Ovary (tissue), 9 donors: ENCODE results near the gene MOGAT2. TPM values are rescaled to one million over a fixed set of nuclear protein-coding genes. Genes with fewer than 3 reads are reported as not detected.
A peak's percentile ranks its signal among the peaks of the same experiment; 100 is the strongest.

Experiments used
- DNase-seq, 5 donors: peaks; one replicate each; pipeline ENCODE4 v3.0.0-alpha.2; 2019 to 2020
- H3K27ac ChIP-seq, 2 donors: fragments of 200-600 bp; one replicate each; pipeline versions ENCODE4 v1.5.1 to v1.8.0; 2019 to 2022
- H3K27me3 ChIP-seq: fragments of 200-600 bp; one replicate; pipeline ENCODE4 v1.8.0; 2022
- H3K36me3 ChIP-seq: fragments of 200-600 bp; sonication (generic); one replicate; pipeline ENCODE4 v1.5.1; 2019
- H3K4me1 ChIP-seq: one replicate; pipeline ENCODE4 v1.8.1; 2013; ENCODE audit warnings: mild to moderate bottlenecking, moderate library complexity; ENCODE audit not compliant: insufficient read depth
- H3K4me3 ChIP-seq: fragments of 200-600 bp; sonication (generic); one replicate; pipeline ENCODE4 v1.5.1; 2017
- H3K9me3 ChIP-seq, 2 donors: fragments of 200-600 bp in 1 of 2; sonication (generic) in 1 of 2; one replicate each; pipeline versions ENCODE4 v1.5.1 to v1.8.1; 2013 to 2019; ENCODE audit warnings: mild to moderate bottlenecking in 1 of 2, moderate library complexity in 1 of 2
- CTCF ChIP-seq, 3 donors: fragments of 450-650 bp in 2 of 3; fragments of 200-600 bp in 1 of 3; IDR thresholded peaks; one replicate each; pipeline versions ENCODE4 v1.5.1 to v1.8.0; 2016 to 2022; ENCODE audit warnings: antibody characterized with exemption in 3 of 3, mild to moderate bottlenecking in 1 of 3
- EP300 ChIP-seq: sonication (generic); formaldehyde crosslinking; IDR thresholded peaks from one replicate; pipeline ENCODE4 v1.6.1; 2017; ENCODE audit warnings: antibody characterized with exemption
- POLR2A ChIP-seq: fragments of 450-650 bp; IDR thresholded peaks from one replicate; pipeline ENCODE4 v1.6.1; 2017; ENCODE audit warnings: antibody characterized with exemption, mild to moderate bottlenecking, moderate library complexity
- WGBS, 3 donors: extraction: QIAGEN DNeasy Blood & Tissue Kit in 1 of 3; methylation state at CpG; one replicate each; pipeline versions ENCODE4 v1.1.5 to v1.1.7; 2013 to 2017; 5-methylcytosine and 5-hydroxymethylcytosine counted together
- intact Hi-C, 4 donors: fragments of 100-400 bp; cut with DNase I; formaldehyde crosslinking; loops; one replicate each; pipeline versions ENCODE4 v1.11.0 to v1.15.1; 2022 to 2023
- polyA plus RNA-seq, 2 donors: library from polyadenylated mRNA; stranded (reverse); fragments of 200-250 nt in 1 of 2; fragments of 350-450 nt in 1 of 2; fragmentation: Illumina TruSeq in 1 of 2; extraction: RNeasy Lipid Tissue Mini Kit (QIAGEN cat#74804) in 1 of 2; gene quantifications; one replicate each; pipeline ENCODE4 v1.2.3, GENCODE V29; 2013 to 2014
- small RNA-seq: library from RNA; depleted of rRNA; stranded (forward); fragments of <200 nt; gene quantifications from one replicate; pipeline ENCODE3, GENCODE V24; 2016
- total RNA-seq, 7 donors: library from RNA; depleted of rRNA in 2 of 7; stranded (reverse); fragments of >200 nt in 2 of 7; fragmentation: NEBNext Ultra II Directional in 3 of 7; extraction: Animal tissue kit (Norgen Biotek cat#: 25700) in 3 of 7; gene quantifications; one replicate each; pipeline versions ENCODE4 v1.1.0 to v1.2.4, GENCODE V29; 2016 to 2023
- donor health status: DM: no; HTN: no; CAD: no; lungs with moderate emphysema.
- donor health status: DM: no; HTN: no; CAD: no.
- donor health status: Bipolar disorder and iron deficiency.
- donor health status: DM: yes; HTN: yes; CAD: no.
- donor health status: DM: no; HTN: no; CAD: no.
- donor health status: DM: yes; HTN: yes; CAD: no.

The MOGAT2 gene
- total and polyA plus RNA-seq, 9 donors = 0.72 to 1.1 TPM; not detected in 7

GRCh38 chr11:75779960-75780359 lies 62.3 kb downstream of the MOGAT2 start:
- no peaks in the 10 kb centered on the region for H3K36me3 ChIP-seq
- H3K4me1 ChIP-seq = peaks cover 2% of the 10 kb centered on the region
- DNase-seq = peak in 1 of 5 donors; percentile 1
- H3K9me3 ChIP-seq = no peaks in the 10 kb centered on the region
- no peak overlapping the region for H3K4me3 ChIP-seq
- WGBS, 3 donors = 70 to 79% (median 73%) methylated on average over 2 of the region's 2 CpGs
- H3K27ac ChIP-seq = no peak overlapping the region
- TF ChIP-seq CTCF (IDR thresholded peaks at IDR 0.05) (no peak), POLR2A (no peak), EP300 (no peak)
- H3K27me3 ChIP-seq = no peaks in the 10 kb centered on the region
- intact Hi-C loops = no loop called here

GRCh38 chr11:75780888-75781287 lies 63.2 kb downstream of the MOGAT2 start:
- TF ChIP-seq EP300 = no peak
- TF ChIP-seq POLR2A = no peak
- TF ChIP-seq CTCF (IDR thresholded peaks at IDR 0.05) = no peak
- no peak for DNase-seq
- Histone ChIP-seq H3K36me3 (no peaks in the 10 kb centered on the region), H3K4me3 (no peak overlapping the region), H3K27ac (no peak overlapping the region), H3K4me1 (peaks cover 2% of the 10 kb centered on the region), H3K9me3 (no peaks in the 10 kb centered on the region), H3K27me3 (no peaks in the 10 kb centered on the region)
- WGBS, 3 donors = 81 to 87% (median 85%) methylated on average over 3 of the region's 3 CpGs
- intact Hi-C loops = no loop called here

GRCh38 chr11:75781296-75781695 lies 63.7 kb downstream of the MOGAT2 start:
- no peaks in the 10 kb centered on the region for H3K27me3 ChIP-seq
- no peak overlapping the region for H3K4me3 ChIP-seq
- no peak for TF ChIP-seq CTCF (IDR thresholded peaks at IDR 0.05)
- H3K27ac ChIP-seq = no peak overlapping the region
- peaks cover 2% of the 10 kb centered on the region for H3K4me1 ChIP-seq
- H3K9me3 ChIP-seq = no peaks in the 10 kb centered on the region
- intact Hi-C loops = no loop called here
- no peak for DNase-seq
- whole genome bisulfite sequencing, 3 donors = 85 to 91% (median 87%) methylated on average over 7 of the region's 7 CpGs
- no peaks in the 10 kb centered on the region for H3K36me3 ChIP-seq

- WGBS, 3 donors = 88 to 91% (median 90%) methylated on average over 9 of the region's 9 CpGs
- H3K4me3 ChIP-seq = no peak overlapping the region
- TF ChIP-seq EP300 = no peak
- TF ChIP-seq POLR2A = no peak
- no peak for TF ChIP-seq CTCF (IDR thresholded peaks at IDR 0.05)
- H3K27ac ChIP-seq = no peak overlapping the region
- peaks cover 2% of the 10 kb centered on the region for H3K4me1 ChIP-seq
- intact Hi-C loops = no loop called here
- DNase-seq = no peak
- H3K27me3 ChIP-seq = no peaks in the 10 kb centered on the region
- no peaks in the 10 kb centered on the region for H3K36me3 ChIP-seq
- no peaks in the 10 kb centered on the region for H3K9me3 ChIP-seq
Observed at GRCh38 chr11:75781831-75782230, 64.2 kb downstream of the MOGAT2 start.

Small RNA genes lying within 50 kb of the gene (small RNA-seq; reads per million reads assigned to genes)
- not detected for gene RN7SL786P

Other genes with a start within 250 kb of the MOGAT2 start
- 10 to 100 TPM in 2 of 7 donors, 1 to 10 TPM in 5; 3.8 to 15.8 (median 8.4) TPM for gene GDPD5, start 191.9 kb upstream of the MOGAT2 start, total RNA-seq
- 1 to 10 TPM; 5.5 to 6.3 TPM for gene GDPD5, start 191.9 kb upstream of the MOGAT2 start, polyA plus RNA-seq
- gene SERPINH1, start 155.6 kb upstream of the MOGAT2 start, total RNA-seq = 100 to 1,000 TPM; 122 to 289 (median 188) TPM
- gene SERPINH1, start 155.6 kb upstream of the MOGAT2 start, polyA plus RNA-seq = 100 to 1,000 TPM; 155 to 163 TPM
- gene MAP6, start 48.8 kb upstream of the MOGAT2 start, total RNA-seq = 10 to 100 TPM in 3 of 7 donors, 1 to 10 TPM in 4; 2.1 to 18.7 (median 8.8) TPM
- gene MAP6, start 48.8 kb upstream of the MOGAT2 start, polyA plus RNA-seq = 10 to 100 TPM in 1 of 2 donors, 1 to 10 TPM in 1; 6.0 to 17.6 TPM
- 1 to 10 TPM in 6 of 7 donors, under 1 TPM in 1; 0.69 to 2.1 (median 1.6) TPM for gene DGAT2, start 50.9 kb downstream of the MOGAT2 start, total RNA-seq
- gene DGAT2, start 50.9 kb downstream of the MOGAT2 start, polyA plus RNA-seq = 10 to 100 TPM in 1 of 2 donors, 1 to 10 TPM in 1; 1.2 to 21.1 TPM
- gene UVRAG, start 97.4 kb downstream of the MOGAT2 start, total RNA-seq = 10 to 100 TPM; 17.3 to 26.7 (median 22.4) TPM
- gene UVRAG, start 97.4 kb downstream of the MOGAT2 start, polyA plus RNA-seq = 10 to 100 TPM; 10.1 to 16.5 TPM